GM12878 (cell line): ENCODE data around the gene CARD11. TPM values are rescaled to one million over a fixed set of nuclear protein-coding genes. Genes with fewer than 3 reads are reported as not detected.

Experiments
- HDAC2 ChIP-seq: fragments of 200-600 bp; sonication (generic); IDR thresholded peaks from 2 replicates; pipeline ENCODE4 v1.6.1; 2017
- POLR2AphosphoS2 ChIP-seq: IDR thresholded peaks from 2 replicates; pipeline ENCODE4 v1.6.1; 2011; ENCODE audit warnings: low read depth, mild to moderate bottlenecking, low read length, improper control_type of control experiment, moderate library complexity
- SRF ChIP-seq, 2 experiments: IDR thresholded peaks; 2 replicates each; pipeline ENCODE4 v1.6.1; 2011; ENCODE audit warnings: low read depth in 2 of 2, low read length in 2 of 2, mild to moderate bottlenecking in 1 of 2, moderate library complexity in 1 of 2
- polyA plus RNA-seq, 11 experiments: library from polyadenylated mRNA; depleted of rRNA in 4 of 11; unstranded in 6 of 11; stranded (reverse) in 5 of 11; fragments of >200 nt; fragmentation: Nextera tagmentation in 4 of 11; fragmentation: Illumina TruSeq in 1 of 11; extraction: Ambion mirVana in 4 of 11; extraction: Trizol in 1 of 11; gene quantifications; 1 replicate in 1 of 11; 2 replicates in 10 of 11; pipeline versions ENCODE4 v1.2.1 to v1.2.3, GENCODE V29; 2011 to 2016; ENCODE audit warnings: inconsistent platforms in 2 of 11, missing spikeins in 2 of 11, low read depth in 1 of 11
- total RNA-seq, 4 experiments: library from RNA; depleted of rRNA in 3 of 4; stranded (reverse); fragments of >200 nt in 3 of 4; fragmentation: Illumina TruSeq in 1 of 4; extraction: Trizol in 1 of 4; gene quantifications; 2 replicates each; pipeline versions ENCODE4 v1.2.1 to v1.2.3, GENCODE V29; 2013 to 2021
- TF ChIP-seq, protein P1 (sequence below): fragments of 450-650 bp; IDR thresholded peaks from 2 replicates; pipeline ENCODE4 v1.6.1; 2017; ENCODE audit warnings: mild to moderate bottlenecking, low read depth, inconsistent platforms; ENCODE audit not compliant: poor library complexity, severe bottlenecking
- TF ChIP-seq, protein P2 (sequence below): fragments of 450-650 bp; formaldehyde crosslinking; IDR thresholded peaks from 2 replicates; pipeline ENCODE4 v1.5.0; 2022; ENCODE audit warnings: mild to moderate bottlenecking, missing genetic modification characterization
- TF ChIP-seq, protein P3 (sequence below): fragments of 450-650 bp; IDR thresholded peaks from 2 replicates; pipeline ENCODE4 v1.6.1; 2017; ENCODE audit warnings: mild to moderate bottlenecking
- TF ChIP-seq, protein P4 (sequence below): fragments of 150-350 bp; IDR thresholded peaks from 2 replicates; pipeline ENCODE4 v1.6.1; 2016; ENCODE audit warnings: low read depth, low read length

The CARD11 gene
- total and polyA plus RNA-seq, 10 of the 15 experiments (the other 5 are each of a cell fraction or from before 2014, with no cell fraction given): 0.27 to 72.0 (median 28.4) TPM

DNA sequence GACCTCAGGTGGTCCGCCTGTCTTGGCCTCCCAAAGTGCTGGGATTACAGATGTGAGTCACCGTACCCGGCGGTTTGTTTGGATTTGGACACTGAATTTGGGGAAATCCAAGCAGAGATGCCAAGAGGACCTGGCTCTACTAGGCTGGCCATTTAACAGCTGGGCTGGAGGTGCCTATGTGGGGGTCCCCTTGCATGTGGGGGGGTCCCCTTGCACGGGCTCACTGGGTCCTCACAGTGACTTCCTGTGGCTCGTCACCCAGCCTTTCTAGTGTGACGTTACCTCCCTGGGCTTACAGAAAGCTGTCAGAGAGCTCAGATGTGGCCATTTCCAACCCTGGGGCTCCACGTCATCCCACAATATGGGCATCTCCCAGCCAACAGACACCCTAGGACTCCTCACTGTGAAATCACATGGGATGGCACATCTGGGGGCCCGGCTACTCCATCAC lies 150.2 kb downstream of the CARD11 start (continued):
- TF ChIP-seq, protein P1, sequence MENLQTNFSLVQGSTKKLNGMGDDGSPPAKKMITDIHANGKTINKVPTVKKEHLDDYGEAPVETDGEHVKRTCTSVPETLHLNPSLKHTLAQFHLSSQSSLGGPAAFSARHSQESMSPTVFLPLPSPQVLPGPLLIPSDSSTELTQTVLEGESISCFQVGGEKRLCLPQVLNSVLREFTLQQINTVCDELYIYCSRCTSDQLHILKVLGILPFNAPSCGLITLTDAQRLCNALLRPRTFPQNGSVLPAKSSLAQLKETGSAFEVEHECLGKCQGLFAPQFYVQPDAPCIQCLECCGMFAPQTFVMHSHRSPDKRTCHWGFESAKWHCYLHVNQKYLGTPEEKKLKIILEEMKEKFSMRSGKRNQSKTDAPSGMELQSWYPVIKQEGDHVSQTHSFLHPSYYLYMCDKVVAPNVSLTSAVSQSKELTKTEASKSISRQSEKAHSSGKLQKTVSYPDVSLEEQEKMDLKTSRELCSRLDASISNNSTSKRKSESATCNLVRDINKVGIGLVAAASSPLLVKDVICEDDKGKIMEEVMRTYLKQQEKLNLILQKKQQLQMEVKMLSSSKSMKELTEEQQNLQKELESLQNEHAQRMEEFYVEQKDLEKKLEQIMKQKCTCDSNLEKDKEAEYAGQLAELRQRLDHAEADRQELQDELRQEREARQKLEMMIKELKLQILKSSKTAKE: no peak
- TF ChIP-seq HDAC2: no peak
- TF ChIP-seq, protein P2, sequence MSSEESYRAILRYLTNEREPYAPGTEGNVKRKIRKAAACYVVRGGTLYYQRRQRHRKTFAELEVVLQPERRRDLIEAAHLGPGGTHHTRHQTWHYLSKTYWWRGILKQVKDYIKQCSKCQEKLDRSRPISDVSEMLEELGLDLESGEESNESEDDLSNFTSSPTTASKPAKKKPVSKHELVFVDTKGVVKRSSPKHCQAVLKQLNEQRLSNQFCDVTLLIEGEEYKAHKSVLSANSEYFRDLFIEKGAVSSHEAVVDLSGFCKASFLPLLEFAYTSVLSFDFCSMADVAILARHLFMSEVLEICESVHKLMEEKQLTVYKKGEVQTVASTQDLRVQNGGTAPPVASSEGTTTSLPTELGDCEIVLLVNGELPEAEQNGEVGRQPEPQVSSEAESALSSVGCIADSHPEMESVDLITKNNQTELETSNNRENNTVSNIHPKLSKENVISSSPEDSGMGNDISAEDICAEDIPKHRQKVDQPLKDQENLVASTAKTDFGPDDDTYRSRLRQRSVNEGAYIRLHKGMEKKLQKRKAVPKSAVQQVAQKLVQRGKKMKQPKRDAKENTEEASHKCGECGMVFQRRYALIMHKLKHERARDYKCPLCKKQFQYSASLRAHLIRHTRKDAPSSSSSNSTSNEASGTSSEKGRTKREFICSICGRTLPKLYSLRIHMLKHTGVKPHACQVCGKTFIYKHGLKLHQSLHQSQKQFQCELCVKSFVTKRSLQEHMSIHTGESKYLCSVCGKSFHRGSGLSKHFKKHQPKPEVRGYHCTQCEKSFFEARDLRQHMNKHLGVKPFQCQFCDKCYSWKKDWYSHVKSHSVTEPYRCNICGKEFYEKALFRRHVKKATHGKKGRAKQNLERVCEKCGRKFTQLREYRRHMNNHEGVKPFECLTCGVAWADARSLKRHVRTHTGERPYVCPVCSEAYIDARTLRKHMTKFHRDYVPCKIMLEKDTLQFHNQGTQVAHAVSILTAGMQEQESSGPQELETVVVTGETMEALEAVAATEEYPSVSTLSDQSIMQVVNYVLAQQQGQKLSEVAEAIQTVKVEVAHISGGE (CRISPR knock-in tag): no peak
- no peak for TF ChIP-seq POLR2AphosphoS2
- TF ChIP-seq, protein P3, sequence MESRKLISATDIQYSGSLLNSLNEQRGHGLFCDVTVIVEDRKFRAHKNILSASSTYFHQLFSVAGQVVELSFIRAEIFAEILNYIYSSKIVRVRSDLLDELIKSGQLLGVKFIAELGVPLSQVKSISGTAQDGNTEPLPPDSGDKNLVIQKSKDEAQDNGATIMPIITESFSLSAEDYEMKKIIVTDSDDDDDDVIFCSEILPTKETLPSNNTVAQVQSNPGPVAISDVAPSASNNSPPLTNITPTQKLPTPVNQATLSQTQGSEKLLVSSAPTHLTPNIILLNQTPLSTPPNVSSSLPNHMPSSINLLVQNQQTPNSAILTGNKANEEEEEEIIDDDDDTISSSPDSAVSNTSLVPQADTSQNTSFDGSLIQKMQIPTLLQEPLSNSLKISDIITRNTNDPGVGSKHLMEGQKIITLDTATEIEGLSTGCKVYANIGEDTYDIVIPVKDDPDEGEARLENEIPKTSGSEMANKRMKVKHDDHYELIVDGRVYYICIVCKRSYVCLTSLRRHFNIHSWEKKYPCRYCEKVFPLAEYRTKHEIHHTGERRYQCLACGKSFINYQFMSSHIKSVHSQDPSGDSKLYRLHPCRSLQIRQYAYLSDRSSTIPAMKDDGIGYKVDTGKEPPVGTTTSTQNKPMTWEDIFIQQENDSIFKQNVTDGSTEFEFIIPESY: no peak
- TF ChIP-seq, protein P4, sequence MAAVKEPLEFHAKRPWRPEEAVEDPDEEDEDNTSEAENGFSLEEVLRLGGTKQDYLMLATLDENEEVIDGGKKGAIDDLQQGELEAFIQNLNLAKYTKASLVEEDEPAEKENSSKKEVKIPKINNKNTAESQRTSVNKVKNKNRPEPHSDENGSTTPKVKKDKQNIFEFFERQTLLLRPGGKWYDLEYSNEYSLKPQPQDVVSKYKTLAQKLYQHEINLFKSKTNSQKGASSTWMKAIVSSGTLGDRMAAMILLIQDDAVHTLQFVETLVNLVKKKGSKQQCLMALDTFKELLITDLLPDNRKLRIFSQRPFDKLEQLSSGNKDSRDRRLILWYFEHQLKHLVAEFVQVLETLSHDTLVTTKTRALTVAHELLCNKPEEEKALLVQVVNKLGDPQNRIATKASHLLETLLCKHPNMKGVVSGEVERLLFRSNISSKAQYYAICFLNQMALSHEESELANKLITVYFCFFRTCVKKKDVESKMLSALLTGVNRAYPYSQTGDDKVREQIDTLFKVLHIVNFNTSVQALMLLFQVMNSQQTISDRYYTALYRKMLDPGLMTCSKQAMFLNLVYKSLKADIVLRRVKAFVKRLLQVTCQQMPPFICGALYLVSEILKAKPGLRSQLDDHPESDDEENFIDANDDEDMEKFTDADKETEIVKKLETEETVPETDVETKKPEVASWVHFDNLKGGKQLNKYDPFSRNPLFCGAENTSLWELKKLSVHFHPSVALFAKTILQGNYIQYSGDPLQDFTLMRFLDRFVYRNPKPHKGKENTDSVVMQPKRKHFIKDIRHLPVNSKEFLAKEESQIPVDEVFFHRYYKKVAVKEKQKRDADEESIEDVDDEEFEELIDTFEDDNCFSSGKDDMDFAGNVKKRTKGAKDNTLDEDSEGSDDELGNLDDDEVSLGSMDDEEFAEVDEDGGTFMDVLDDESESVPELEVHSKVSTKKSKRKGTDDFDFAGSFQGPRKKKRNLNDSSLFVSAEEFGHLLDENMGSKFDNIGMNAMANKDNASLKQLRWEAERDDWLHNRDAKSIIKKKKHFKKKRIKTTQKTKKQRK: no peak
- TF ChIP-seq SRF (IDR thresholded peaks at IDR 0.05; ENCODE audit: low read depth in 2 of 2, low read length in 2 of 2): no peak
